ENCODE results near the gene TCF25. TPM values are rescaled to one million over a fixed set of nuclear protein-coding genes. Genes with fewer than 3 reads are reported as not detected.

The TCF25 gene
- total RNA-seq, 1 experiment from 2014 or later = 196 TPM

GRCh38 chr16:89922884-89923639 is 49.7 kb downstream of the TCF25 start, which contains the start of gene TUBB3:
TSS of gene TUBB3 (plus strand) at chr16:89923342. CDS start at chr16:89923402, 60 bp downstream.
- peaks cover 35% of the 10 kb centered on the region for H3K4me1 ChIP-seq

DNA sequence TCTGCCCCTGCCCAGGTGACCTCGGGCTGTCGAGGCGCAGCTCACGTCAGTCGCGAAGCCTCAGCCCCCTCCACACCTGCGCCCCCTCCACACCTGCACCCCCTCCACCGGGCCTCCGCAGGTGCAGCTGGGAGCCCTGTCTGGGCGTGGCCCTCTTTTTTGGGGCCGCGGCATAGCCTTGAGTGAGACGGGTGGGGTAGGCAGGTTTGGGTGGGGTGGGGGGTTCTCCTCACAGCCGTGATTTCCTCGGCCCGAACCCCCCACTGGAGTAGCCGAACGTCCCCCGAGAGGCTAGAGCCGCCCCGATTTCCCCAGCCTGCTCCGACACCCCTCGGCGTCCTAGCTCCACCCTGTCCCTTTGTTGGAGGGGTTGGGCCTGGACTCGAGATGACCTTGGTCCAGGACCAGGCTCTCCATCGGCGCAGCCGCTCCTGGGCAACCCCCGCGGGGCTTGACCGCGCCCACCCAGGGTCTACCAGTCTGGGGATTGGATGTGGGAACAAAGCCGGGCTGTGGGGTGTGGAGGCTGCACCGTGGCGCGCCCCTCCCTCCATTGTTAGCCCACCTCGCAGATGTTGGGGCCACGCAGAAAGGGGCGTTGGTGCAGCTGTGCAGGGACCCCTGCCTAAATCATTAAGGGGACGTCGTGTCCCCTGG is 50.4 kb downstream of the TCF25 start:
- Histone ChIP-seq H3K9me3 (no peaks in the 10 kb centered on the region), H3K36me3 (ENCODE audit: control insufficient read depth, insufficient read depth, low read length) (no peaks in the 10 kb centered on the region), H3K4me1 (peaks cover 34% of the 10 kb centered on the region), H3K4me3 (ENCODE audit: low read depth, low read length) (peak overlapping the region; percentile 72), H3K27me3 (replicated peaks; ENCODE audit: control insufficient read depth, insufficient read depth, low read length) (0 out of 2 replicates have a peak, but pooled peaks cover 2% of the 10 kb centered on the region)
- POLR2A ChIA-PET = interaction anchor here (0.5 to 1.5 kb wide), 4 partner anchors 17 to 183 kb away, joined by 3 to 13 read pairs (median 4); no protein-coding TSS in a partner anchor
- Mint-ChIP-seq H3K4me1 (ENCODE audit: low read depth, unreplicated experiment) (peaks cover 6% of the 10 kb centered on the region), H3K27ac (ENCODE audit: unreplicated experiment) (no peak overlapping the region), H3K9me3 (ENCODE audit: unreplicated experiment) (no peaks in the 10 kb centered on the region), H3K4me3 (ENCODE audit: unreplicated experiment) (peak overlapping the region; percentile 85), H3K36me3 (ENCODE audit: insufficient read depth, unreplicated experiment) (peaks cover 28% of the 10 kb centered on the region), H3K27me3 (ENCODE audit: insufficient read depth, unreplicated experiment) (no peaks in the 10 kb centered on the region)
- no peak for TF ChIP-seq CTCF (IDR thresholded peaks at IDR 0.05; ENCODE audit: insufficient read depth in 1 of 2, low read depth in 1 of 2, low read length in 1 of 2, severe bottlenecking in 1 of 2, unreplicated experiment in 1 of 2)
- CTCF ChIA-PET = interaction anchor here (0.5 to 0.7 kb wide), 2 partner anchors 98 to 770 kb away, joined by 3 to 5 read pairs; no protein-coding TSS in a partner anchor
- BruUV-seq (replicated peaks) = TSS peak; percentile 30
- intact Hi-C loops (cut with micrococcal nuclease; ENCODE audit: unreplicated experiment) = loop anchor here (10.0 kb wide), 1 partner anchor 99 kb away; the partner anchor contains the start of gene SPIRE2
- DNase-seq = no peak

More at GRCh38 chr16:89922884-89923639, 49.7 kb downstream of the TCF25 start, which contains the start of gene TUBB3:
- no TSS peak for BruUV-seq (replicated peaks)
- ChIA-PET CTCF (interaction anchor here (0.5 to 0.7 kb wide), 7 partner anchors 50 to 1237 kb away, joined by 3 to 8 read pairs (median 3); partner anchors contain the start of gene DBNDD1), POLR2A (interaction anchor here (0.6 to 1.5 kb wide), 10 partner anchors 12 to 221 kb away, joined by 3 to 13 read pairs (median 5); partner anchors contain the start of genes SPATA2L and TCF25)
- H3K36me3 ChIP-seq (ENCODE audit: control insufficient read depth, insufficient read depth, low read length) = no peaks in the 10 kb centered on the region
- intact Hi-C loops (cut with micrococcal nuclease; ENCODE audit: unreplicated experiment) = loop anchor here (10.0 kb wide), 1 partner anchor 98 kb away; the partner anchor contains the start of gene SPIRE2
- Mint-ChIP-seq H3K27me3 (ENCODE audit: insufficient read depth, unreplicated experiment) (no peaks in the 10 kb centered on the region), H3K9me3 (ENCODE audit: unreplicated experiment) (no peaks in the 10 kb centered on the region), H3K27ac (ENCODE audit: unreplicated experiment) (peak within 1 kb of the TSS; percentile 73), H3K4me1 (ENCODE audit: low read depth, unreplicated experiment) (peaks cover 6% of the 10 kb centered on the region), H3K4me3 (ENCODE audit: unreplicated experiment) (peak within 1 kb of the TSS; percentile 85), H3K36me3 (ENCODE audit: insufficient read depth, unreplicated experiment) (peaks cover 34% of the 10 kb centered on the region)
- peak within 1 kb of the TSS; percentile 72 for H3K4me3 ChIP-seq (ENCODE audit: low read depth, low read length)
- DNase-seq = peak; percentile 80 to 90
- no peaks in the 10 kb centered on the region for H3K9me3 ChIP-seq
- H3K27me3 ChIP-seq (replicated peaks; ENCODE audit: control insufficient read depth, insufficient read depth, low read length) = 0 out of 2 replicates have a peak, but pooled peaks cover 2% of the 10 kb centered on the region
- peak in 1 of 2 experiments; percentile 1 for TF ChIP-seq CTCF (IDR thresholded peaks at IDR 0.05; ENCODE audit: insufficient read depth in 1 of 2, low read depth in 1 of 2, low read length in 1 of 2, severe bottlenecking in 1 of 2, unreplicated experiment in 1 of 2)

Data from Caco-2 (cell line).